Measurements from ENCODE around the gene POLR2E. TPM values are rescaled to one million over a fixed set of nuclear protein-coding genes. Genes with fewer than 3 reads are reported as not detected.

POLR2E gene
- total and polyA plus RNA-seq, 2 of the 8 experiments (the other 6 are each of a cell fraction or from before 2014, with no cell fraction given), result 281 to 381 TPM

DNA sequence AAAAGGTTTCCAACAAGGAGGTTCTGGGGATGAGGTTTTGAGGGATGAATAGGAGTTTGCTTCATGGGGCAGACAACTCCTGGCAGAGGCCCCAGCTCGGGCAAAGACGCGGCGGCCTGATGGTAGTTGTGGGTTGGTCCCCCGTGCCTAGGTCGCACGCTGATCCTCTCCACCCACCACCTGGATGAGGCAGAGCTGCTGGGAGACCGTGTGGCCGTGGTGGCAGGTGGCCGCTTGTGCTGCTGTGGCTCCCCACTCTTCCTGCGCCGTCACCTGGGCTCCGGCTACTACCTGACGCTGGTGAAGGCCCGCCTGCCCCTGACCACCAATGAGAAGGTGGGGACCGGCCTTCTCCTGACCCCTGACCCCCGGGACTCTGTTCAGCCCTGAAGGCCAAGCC lies 43.4 kb downstream of the POLR2E start:
- Histone ChIP-seq H3K4ac (replicated peaks; ENCODE audit: insufficient read length, low read depth, low read length) (no peak overlapping the region), H3K23me2 (ENCODE audit: low read depth, low read length) (peaks cover 3% of the 10 kb centered on the region; the same call in 1 of the 2 replicates), H2BK5ac (ENCODE audit: low read depth, low read length) (no peak overlapping the region), H3K4me3 (ENCODE audit: extremely low read depth in 1 of 4, insufficient read depth in 2 of 4, low read depth in 3 of 4, low read length in 4 of 4) (no peak overlapping the region), H4K20me1 (replicated peaks in 1 of 2; ENCODE audit: control insufficient read depth in 1 of 2, insufficient read depth in 2 of 2, low read length in 2 of 2) (no peaks in the 10 kb centered on the region), H3K9me3 (ENCODE audit: insufficient read depth in 2 of 2, low read depth in 1 of 2, low read length in 1 of 2) (peaks cover 12 to 34% of the 10 kb centered on the region in 2 experiments), H3K14ac (ENCODE audit: insufficient read length) (no peak overlapping the region), H3K9ac (replicated peaks in 1 of 4; ENCODE audit: extremely low read depth in 1 of 4, low read depth in 3 of 4, low read length in 3 of 4) (no peak overlapping the region), H2BK120ac (replicated peaks; ENCODE audit: low read depth, low read length) (no peak overlapping the region), H3K79me1 (ENCODE audit: low read depth, low read length) (no peaks in the 10 kb centered on the region), H2BK12ac (ENCODE audit: low read depth, low read length) (no peak overlapping the region), H3K27me3 (replicated peaks in 1 of 4; ENCODE audit: control insufficient read depth in 3 of 4, extremely low read depth in 1 of 4, insufficient read depth in 3 of 4, low read length in 3 of 4) (no peaks in the 10 kb centered on the region; a peak in 1 of 7 replicates), H3K4me1 (replicated peaks in 1 of 4; ENCODE audit: control insufficient read depth in 3 of 4, insufficient read depth in 4 of 4, low read length in 3 of 4) (no peaks in the 10 kb centered on the region), H4K5ac (ENCODE audit: insufficient read length, low read depth, low read length) (no peak overlapping the region), H2BK20ac (ENCODE audit: low read length) (no peak overlapping the region), H4K91ac (replicated peaks; ENCODE audit: insufficient read length, low read length) (no peak overlapping the region), H2AFZ (ENCODE audit: low read length) (no peak overlapping the region), H3K18ac (ENCODE audit: extremely low read depth, low read length) (no peak overlapping the region), H4K8ac (ENCODE audit: extremely low read depth, insufficient read depth, low read length) (no peak overlapping the region), H2BK15ac (ENCODE audit: low read length) (no peak overlapping the region), H3K56ac (replicated peaks; ENCODE audit: insufficient read length, low read depth, low read length) (no peak overlapping the region), H3K23ac (ENCODE audit: insufficient read length) (no peak overlapping the region), H3K79me2 (ENCODE audit: control insufficient read depth in 1 of 2, insufficient read depth in 2 of 2, low read length in 2 of 2) (no peaks in the 10 kb centered on the region), H3K36me3 (ENCODE audit: control insufficient read depth in 2 of 4, insufficient read depth in 4 of 4, low read length in 3 of 4) (peaks cover 0 to 30% (median 7%) of the 10 kb centered on the region in 4 experiments; a peak in 6 of 8 replicates), H2AK5ac (ENCODE audit: low read depth, low read length) (no peak overlapping the region), H3K4me2 (ENCODE audit: insufficient read depth in 1 of 2, low read depth in 2 of 2, low read length in 2 of 2) (no peak overlapping the region), H3K27ac (ENCODE audit: low read depth, low read length) (no peak overlapping the region)
- CTCF ChIA-PET (ENCODE audit: partially characterized antibody), result no interaction called here
- WGBS, 2 experiments (ENCODE audit: extremely low coverage in 1 of 2, insufficient coverage in 1 of 2, insufficient read length in 1 of 2, insufficient replicate concordance in 2 of 2, low coverage in 1 of 2, low lambda C conversion rate in 2 of 2, missing lambda C conversion rate in 1 of 2), result 96% methylated on average over 17 of the region's 17 CpGs; no CpG with 5 or more reads in 1 of the 2 experiments
- POLR2A ChIA-PET (ENCODE audit: partially characterized antibody), result interaction anchor here (0.7 to 1.6 kb wide), 6 partner anchors 9 to 34 kb away, joined by 3 to 6 read pairs (median 3); partner anchors contain the start of genes ABCA7, ARHGAP45 and CNN2
- DNase-seq (ENCODE audit: low read depth in 1 of 2, low spot score in 2 of 2), result no peak
- no peak for FAIRE-seq
- TF ChIP-seq EP300 (IDR thresholded peaks at IDR 0.05; ENCODE audit: borderline replicate concordance in 1 of 2, low read depth in 2 of 2, low read length in 2 of 2) (no peak), TAF1 (IDR thresholded peaks at IDR 0.05; ENCODE audit: low read depth, low read length) (no peak)
